GM19468 (cell line): Measurements from ENCODE around the gene ZFP42.
"Not testable (repeated sequence)": the region's sequence is repeated elsewhere in the genome, so short reads cannot be mapped to it uniquely, and the experiment has no call there.

Source experiments
- ATAC-seq: cut with Tn5 transposase; IDR thresholded peaks from one replicate; pipeline ENCODE4 v1.9.1; 2021; ENCODE audit warnings: mild to moderate bottlenecking, moderate library complexity, moderate number of reproducible peaks; ENCODE audit not compliant: unreplicated experiment; ENCODE audit errors: extremely low read depth

ZFP42 gene

DNA sequence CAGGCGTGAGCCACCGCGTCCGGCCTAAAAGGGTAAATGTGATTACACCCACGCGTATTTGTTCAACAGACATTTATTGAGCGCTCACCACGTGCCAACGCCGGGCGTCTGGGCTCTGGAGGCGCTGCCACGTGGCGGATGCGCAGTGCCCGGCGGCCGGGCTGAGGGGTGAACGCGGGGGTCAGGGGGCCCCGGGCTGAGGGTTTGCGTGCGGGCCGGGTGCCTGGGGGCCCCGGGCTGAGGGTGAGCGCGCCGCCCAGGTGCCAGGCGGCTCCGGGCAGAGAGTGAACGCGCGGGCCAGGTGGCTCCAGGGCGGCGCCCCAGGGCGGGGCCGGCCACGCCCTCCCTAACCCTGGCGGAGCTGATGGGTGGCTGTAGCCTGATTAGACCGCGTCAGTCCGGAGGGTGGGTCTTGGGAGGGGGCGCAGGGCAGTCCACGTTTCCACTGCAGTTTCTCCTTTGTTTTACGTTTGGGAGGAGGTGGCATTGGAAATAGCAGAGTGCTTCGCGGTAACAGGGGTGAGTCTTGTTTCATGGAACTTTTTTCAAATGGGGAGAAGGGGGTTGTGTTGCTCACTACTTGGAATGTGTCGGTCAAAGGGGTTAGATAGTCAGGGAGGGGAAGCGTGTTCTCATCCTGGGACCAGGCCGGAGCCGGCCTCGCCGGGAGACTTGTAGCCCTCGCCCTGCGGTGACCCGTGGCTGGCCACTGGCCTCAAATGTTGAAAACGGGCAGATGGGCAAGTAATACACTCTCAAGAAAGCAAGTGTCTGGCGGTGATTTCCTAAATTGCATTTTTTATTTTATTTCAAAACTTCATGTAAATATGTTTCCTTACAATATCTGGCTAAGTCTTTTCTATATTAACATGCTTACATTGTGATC, at the start of gene ZFP42:
TSS of gene ZFP42 (plus strand) at position 450 of the 886 bp plus-strand sequence. CDS start 7,037 bp downstream, outside the sequence.
- no peak for ATAC-seq

DNA sequence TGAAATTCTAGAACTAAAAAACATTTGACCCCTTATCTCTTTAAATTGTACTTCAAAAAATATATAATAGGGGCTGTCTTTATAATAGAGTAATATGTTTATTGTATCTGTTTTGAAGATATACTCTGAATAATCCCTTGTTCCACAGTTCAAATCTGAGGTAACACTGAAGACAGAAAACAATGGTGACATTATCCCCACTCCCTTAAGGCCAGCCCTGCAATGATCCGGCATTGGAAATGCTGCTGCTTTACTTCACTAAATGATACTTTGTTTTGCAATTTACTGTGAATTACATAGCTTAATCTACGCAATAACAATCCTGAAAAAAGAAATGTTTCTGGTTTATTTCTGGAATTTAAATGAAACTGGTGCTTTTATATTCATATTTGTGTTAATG, 34.4 kb upstream of the ZFP42 start:
- ATAC-seq: no peak

DNA sequence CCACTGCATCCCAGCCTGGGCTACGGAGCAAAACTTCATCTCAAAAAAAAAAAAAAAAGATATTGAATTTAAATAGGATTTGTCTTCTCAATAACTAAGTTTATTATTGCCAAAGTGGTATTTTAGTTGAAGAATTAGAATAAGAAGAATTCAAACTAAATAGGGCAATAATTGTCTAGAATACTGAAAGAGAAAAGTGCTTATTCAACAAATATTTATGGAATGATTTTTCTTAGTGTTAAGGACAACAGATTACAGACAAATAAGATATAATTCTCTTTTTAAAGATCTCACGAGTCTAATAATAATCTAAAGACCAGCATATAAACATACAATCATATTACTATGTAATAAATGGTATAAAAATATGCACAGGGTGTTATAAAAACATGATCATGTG, 33.6 kb upstream of the ZFP42 start:
- ATAC-seq: no peak

DNA sequence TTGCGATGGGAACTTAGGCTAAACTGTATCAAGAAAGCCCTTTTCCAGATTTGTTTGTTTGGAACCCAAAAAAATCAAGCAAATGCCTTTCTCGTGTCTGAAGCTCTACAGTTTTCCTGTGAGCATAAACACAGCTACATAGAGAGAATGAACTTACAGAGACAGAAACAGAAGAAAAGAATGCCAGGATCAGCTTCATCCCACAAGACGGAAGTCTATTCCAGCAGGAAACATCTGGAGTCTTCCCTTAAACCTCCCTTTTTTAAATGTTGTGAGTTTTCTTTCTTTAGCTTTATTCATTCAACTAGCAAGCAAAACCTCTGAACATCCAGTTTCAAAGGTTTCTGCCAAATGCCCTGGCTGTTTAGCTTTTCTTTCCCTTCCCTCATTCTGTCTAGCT, 32.6 kb upstream of the ZFP42 start:
- ATAC-seq: no peak

DNA sequence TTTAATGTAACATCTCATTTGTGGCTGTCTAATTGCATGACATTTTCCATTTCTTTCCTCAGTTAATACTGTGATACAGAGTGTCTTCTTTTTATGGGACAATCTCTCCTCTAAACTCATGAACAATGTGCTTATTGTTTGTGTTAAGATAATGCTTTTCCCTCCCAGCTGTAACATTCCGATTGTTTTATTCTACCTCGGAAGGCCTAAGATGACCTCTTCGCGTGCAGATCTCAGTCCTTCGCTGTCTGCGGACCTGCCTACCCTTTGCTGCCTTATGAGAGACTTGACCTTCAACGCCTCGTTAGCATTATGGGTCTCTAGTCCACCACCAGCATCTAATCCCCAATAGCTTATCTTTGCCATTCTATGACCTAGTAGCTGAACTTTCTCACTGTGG, 29.8 kb upstream of the ZFP42 start:
- ATAC-seq: no peak

DNA sequence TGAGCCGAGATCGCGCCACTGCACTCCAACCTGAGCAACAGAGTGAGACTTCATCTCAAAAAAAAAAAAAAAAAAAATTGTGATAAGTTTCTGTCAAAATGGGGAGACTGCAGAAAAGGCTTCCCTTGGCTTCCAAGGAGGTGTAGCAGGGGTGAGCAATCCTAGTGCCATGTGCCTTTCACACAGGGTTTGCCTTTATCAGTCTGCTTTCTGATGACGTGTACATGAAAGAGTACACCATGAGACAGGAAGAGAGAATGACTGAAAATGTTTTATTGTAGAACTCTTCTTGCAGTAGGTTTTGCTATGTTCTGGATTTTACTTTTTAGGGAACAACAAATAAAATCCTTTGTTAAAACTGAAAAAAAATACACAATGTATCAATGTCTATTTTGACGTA, 23.4 kb upstream of the ZFP42 start:
- no peak for ATAC-seq

DNA sequence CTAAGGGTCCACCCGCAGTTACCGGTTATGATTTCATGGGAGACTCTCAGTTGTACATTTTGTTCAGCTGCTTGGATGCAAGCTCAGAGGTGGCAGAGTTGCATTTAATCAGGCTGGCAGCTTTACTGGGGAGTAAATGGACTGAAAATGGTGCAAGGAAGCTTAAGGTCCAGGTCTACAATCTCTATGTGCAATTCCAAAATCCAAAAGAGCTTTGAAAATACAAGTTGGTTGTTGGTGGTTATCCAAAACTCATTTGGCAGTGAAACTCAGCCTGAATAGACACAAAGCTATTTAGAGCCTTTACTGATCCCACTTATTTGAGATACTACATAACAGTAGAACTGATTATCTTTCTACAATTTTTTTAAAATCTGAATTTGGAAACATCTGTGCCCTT, 11.8 kb upstream of the ZFP42 start:
- ATAC-seq: no peak

DNA sequence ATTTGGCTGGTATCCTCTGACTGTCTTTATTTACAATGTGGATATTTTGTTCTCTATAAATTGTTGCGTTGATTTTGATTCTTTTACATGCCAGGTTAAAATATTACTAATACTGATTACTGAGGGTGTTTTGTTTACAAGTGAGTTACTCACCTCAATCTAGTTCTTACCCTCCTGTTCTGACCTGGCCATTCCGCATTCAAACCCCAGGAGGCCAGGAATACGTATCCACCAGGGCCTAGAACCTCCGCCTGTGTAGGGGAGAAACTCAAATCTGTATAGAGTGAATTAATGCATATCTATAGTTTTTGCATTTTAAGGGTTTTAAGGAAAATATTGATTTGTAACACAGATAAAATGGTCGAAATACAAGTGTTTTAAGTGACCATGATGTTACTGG, 2.6 kb upstream of the ZFP42 start:
- no peak for ATAC-seq

DNA sequence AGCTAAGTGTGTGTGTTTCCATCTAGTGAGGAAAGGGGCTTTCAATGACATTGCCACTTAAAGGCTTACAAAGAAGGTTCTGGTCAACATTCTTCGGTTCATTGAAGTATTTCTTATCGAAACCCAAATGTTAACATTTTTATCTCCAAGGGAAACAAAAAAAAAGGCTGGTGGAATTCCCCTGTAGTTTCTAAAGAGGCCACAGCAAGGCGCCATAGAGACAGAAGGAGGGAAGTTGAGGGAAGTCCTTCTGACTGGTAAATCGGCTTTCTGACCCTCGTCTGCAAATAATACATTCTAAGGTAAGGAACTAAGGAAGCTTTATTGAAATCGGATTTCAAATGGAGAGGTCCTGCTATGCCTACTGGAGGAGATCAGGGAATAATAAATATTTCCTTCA, 1.7 kb upstream of the ZFP42 start:
- no peak for ATAC-seq

DNA sequence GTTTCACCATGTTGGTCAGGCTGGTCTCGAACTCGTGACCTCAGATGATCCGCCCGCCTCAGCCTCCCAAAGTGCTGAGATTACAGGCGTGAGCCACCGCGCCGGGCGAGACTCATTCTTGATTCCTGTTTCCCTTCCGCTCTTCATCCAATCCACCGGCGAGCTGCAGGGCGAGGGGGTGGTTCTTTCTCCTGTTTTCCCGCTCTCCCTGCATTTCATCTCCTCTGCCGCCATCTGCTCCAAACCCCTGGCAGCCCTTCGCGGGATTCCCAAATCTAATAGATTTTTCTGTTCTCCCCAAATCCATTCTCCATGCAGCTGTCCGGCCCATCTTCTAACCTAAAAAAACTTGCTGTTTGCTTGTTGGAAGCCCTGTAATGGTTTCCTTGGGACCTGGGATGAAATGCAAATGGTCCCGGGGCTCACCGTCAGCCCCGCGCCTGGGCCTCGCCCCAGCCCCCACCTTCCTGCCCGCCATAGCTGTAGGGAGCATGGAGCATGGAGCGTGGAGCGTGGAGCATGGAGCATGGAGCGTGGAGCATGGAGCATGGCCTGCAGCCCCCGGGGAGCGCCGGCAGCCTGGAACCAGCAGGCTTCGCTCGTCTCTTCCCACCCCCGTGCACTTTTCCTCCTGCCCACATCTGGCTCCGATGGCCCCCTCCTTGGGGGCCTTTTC, 1.1 kb downstream of the ZFP42 start:
- no peak for ATAC-seq

DNA sequence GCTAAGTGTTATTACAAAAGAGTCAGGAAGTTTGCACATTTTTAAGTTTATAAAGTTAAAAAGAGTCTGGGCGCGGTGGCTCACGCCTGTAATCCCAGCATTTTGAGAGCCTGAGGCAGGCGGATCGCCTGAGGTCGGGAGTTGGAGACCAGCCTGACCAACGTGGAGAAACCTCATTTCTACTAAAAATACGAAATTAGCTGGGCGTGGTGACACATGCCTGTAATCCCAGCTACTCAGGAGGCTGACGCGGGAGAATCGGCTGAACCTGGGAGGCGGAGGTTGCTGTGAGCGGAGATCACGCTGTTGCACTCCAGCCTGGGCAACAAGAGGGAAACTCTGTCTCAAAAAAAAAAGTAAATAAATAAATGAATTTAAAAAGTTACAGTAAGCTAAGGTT, 2.4 kb downstream of the ZFP42 start:
- not testable (repeated sequence) for ATAC-seq

DNA sequence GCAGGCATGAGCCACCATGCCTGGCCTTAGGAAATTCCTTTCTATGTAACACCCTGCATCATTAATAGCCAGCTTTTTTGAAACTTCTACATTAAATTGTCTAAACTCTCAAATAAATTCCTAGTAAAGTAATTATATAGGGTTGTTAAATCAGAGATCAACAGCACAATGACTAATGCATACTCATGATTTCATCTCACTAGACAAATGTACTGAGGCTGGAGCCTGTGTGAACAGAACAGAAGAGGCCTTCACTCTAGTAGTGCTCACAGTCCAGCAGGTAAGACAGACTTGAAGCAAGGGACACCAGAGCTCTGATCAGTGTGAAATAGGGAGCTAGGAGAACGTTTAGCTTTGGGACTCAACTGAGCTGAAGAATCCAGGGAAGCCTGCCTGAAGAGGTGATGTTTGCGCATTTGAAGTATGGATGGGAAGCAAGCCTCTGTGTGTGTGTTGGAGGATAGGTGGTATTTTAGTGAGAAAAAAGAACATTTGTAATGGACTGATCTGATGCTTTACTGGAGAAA, 3.9 kb downstream of the ZFP42 start:
- no peak for ATAC-seq

DNA sequence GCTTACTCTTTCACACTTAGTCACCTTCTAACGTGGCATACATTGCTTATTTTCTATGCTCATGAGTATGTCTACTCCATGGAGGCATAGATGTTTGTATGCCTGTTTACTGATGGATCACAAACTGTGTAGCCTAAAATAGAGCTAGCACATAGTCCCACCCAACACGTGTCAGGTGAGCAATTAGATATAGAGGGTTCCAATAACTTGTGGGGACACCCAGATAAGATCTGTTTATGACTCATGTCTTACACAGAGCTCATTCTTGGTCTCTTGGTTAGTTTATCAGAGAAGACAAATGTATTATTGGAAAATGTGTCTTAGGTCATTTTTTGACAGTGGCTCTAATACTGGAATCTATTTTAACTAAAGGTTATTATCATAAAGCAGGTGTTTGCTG, 6.8 kb downstream of the ZFP42 start:
- no peak for ATAC-seq

DNA sequence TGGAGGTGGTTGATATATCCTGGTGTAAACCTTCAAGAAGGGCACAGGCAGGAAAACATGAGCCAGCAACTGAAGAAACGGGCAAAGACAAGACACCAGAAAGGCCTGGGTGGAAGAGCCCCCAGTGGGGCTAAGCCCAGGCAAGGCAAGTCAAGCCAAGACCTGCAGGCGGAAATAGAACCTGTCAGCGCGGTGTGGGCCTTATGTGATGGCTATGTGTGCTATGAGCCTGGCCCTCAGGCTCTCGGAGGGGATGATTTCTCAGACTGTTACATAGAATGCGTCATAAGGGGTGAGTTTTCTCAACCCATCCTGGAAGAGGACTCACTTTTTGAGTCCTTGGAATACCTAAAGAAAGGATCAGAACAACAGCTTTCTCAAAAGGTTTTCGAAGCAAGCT, 7.2 kb downstream of the ZFP42 start:
- ATAC-seq: no peak

DNA sequence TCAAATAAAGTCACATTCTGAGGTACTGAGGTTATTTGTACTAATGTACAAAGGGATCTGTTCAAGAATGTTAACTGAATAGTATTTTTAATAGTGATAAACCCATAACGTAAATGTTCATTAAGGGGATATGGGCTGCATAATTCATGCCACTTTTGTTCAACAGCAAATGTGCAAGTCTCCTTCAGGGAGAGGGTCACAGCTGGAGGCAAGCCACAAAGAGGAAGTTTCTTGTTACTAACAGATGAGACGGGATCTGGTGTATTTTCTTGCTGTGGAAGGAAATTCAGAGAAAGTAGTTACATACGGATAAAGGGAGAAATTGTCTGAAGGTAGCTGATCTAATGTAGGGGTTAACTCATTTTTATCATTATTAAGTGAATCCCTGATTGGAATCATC, 10.0 kb downstream of the ZFP42 start:
- ATAC-seq: no peak

DNA sequence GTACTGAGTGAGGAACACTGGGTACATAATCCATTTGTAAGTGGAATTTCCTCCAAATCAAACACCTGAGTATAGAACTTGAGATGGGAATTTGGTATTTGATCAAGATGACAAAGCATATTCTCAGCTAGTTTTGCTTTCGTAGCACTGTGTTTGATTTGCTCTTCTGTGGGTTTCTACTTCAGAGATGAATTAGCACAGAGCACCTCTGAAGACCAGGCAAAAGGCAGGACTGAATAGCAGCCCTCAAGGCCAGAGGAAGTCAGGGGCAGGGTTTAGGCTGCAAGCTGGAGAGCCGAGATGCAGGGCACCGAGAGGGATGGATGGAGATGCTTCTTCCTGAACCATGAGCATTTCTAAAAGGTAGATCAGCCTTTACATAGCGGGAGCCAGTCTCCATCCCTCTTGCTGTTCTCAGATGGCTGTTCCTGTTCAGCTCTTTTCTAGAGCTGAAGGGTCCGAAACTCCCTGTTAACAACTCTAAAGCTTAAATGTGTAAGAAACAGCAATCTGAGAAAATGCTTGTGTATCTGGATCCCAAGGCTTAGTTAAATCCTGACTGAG, 10.8 kb downstream of the ZFP42 start:
- no peak for ATAC-seq

DNA sequence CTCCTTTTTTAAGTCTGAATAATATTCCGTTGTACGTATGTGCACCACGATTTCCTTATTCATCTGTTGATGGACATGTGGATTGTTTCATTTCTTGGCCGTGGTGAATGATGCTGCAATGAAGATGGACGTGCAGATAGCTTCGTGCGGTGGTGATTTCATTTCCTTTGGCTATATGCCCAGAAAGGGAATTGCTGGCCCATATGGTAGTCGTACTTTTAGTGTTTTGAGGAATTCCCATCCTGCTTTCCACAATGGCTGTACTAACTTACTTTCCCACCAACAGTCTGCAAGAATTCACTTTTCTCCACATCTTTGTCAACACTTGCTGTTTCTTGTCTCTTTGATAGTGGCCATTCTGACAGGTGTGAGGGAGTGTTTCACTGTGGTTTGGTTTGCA, 12.8 kb downstream of the ZFP42 start:
- ATAC-seq: no peak

DNA sequence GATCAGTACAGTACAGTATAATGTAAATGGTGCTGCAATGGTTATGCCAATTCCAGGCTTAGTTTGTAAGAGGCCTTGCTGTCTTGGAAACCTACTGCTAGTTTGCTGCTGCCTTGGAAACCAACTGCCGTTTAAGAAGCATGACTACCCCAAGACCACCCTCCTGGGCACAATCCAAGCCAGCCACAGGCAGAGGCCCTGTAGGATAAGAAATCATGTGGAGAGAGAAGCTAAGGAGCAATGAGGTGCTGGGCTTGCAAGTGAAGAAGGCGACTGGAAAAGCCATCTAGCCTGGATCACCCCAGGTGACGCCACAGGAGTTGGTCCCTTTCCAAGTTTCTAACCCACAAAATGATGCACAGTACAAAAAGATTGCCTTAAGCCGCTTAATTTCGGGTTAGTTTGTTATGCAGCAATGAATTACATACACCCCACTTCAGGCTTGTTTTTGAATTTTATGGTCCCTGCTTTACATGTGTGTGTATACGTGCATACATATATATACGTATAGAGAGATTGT, 16.9 kb downstream of the ZFP42 start:
- no peak for ATAC-seq

DNA sequence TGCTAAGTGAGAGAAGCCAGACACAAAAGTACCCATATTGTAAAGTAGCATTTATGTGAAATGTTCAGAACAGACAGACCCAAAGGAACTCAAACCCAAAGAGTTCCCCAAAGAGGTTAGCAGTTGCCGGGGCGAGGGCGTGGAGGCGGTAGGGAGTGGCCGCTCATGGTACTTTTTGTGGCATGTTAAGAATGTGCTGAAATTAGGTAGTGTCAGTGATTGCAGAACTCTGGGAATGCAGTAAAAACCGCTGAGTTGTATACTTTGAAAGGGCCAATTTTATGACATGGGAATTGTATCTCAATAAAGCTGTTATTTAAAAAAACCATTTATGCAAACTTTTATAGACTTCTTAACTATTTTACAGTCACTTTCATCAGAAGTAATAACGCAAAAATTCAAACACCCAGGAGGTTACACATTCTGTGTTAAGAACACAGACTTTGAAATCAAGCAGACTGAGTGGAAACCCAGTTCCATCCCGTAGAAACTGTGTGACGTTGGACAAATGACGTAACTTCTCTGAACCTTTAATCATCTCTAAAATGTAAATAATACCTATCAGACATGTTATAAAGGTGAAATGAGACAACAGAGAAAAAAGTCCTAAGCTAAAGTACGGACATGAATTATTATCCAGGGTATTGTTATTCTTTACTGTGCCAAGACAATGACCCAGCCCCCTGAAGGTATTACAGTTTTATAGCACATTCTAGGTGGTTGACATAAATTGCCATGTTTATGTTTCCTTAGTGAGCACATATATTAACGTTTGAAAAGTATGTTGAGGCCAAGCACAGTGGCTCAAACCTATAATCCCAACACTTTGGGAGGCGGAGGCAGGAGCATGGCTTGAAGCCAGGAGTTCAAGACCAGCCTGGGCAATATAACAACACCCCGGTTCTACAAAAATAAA, 19.7 kb downstream of the ZFP42 start:
- no peak for ATAC-seq

DNA sequence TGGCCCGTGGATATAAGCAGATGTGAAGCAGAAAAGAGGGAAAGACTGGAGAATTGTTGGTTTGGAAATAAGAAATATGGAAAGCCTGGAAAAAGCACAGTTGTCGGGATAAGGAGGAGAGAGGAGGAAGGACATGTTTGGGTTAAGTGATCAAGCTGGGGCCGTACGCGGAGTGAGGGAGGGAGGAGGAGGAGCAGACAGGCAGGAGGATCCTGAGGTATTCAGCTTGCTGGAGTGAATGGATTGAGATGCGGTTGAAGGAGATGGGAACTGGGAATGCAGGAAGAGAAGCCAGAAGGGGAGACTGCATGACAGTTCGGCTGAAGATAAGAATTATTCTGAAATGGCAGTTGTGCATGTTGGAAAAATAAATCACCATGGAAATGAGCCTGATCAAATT, 21.2 kb downstream of the ZFP42 start:
- ATAC-seq: no peak
